HFFc6 (cell line): ENCODE results near the gene ZDHHC11. TPM values are rescaled to one million over a fixed set of nuclear protein-coding genes. Genes with fewer than 3 reads are reported as not detected.
"Not testable (repeated sequence)": the region's sequence is repeated elsewhere in the genome, so short reads cannot be mapped to it uniquely, and the experiment has no call there.

Experiments used
- DNase-seq: peaks from one replicate; pipeline ENCODE4 v3.0.0-alpha.2; 2018
- H3K27ac Mint-ChIP-seq: 2 replicates; pipeline ENCODE4 v1.8.0; 2020; ENCODE audit warnings: mild to moderate bottlenecking, mixed read lengths
- H3K27me3 Mint-ChIP-seq: 2 replicates; pipeline ENCODE4 v1.8.0; 2021; ENCODE audit warnings: mild to moderate bottlenecking, moderate library complexity, mixed read lengths; ENCODE audit not compliant: insufficient read depth
- H3K36me3 Mint-ChIP-seq: 2 replicates; pipeline ENCODE4 v1.8.0; 2021; ENCODE audit warnings: low read depth, mixed read lengths
- H3K4me1 Mint-ChIP-seq: 2 replicates; pipeline ENCODE4 v1.8.0; 2020; ENCODE audit warnings: low read depth, mixed read lengths
- H3K4me3 Mint-ChIP-seq: 2 replicates; pipeline ENCODE4 v1.8.0; 2020; ENCODE audit warnings: mild to moderate bottlenecking, moderate library complexity, mixed read lengths
- H3K9me3 Mint-ChIP-seq: 2 replicates; pipeline ENCODE4 v1.8.0; 2020; ENCODE audit warnings: mild to moderate bottlenecking, mixed read lengths
- total RNA-seq, 6 experiments: library from RNA; stranded (reverse); fragmentation: NEBNext Ultra II Directional; extraction: Animal tissue kit (Norgen Biotek cat#: 25700); gene quantifications; 2 replicates in 1 of 6; 3 replicates in 5 of 6; pipeline ENCODE4 v1.2.3, GENCODE V29; 2021
- TF ChIP-seq, protein P1 (sequence below): fragments of 200-600 bp; sonication (generic); IDR thresholded peaks from 2 replicates; pipeline ENCODE4 v1.5.0; 2021; ENCODE audit warnings: antibody characterized with exemption, mild to moderate bottlenecking

ZDHHC11 gene
- total RNA-seq, 6 experiments from 2014 or later = 1.3 to 4.2 (median 1.8) TPM

DNA sequence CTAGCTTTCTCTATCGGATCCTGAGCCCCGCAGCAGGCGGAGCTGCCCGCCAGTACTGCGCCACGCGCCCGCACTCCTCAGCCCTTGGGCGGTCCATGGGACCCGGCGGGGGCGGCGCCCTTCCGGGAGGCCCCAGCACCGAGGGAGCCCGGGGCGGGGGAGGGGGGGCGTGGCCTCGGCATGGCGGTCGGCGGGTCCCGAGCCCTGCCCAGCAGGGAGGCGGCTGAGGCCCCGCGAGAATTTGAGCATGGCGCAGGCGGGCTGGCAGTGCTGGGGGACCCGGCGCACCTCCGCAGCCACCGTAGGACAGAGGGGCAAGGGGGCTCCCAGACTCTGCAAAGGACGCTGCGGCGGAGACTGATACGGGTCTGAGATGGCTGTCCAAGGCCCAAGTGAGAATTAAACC lies 73.0 kb downstream of the ZDHHC11 start:
- Mint-ChIP-seq H3K27ac (no peak overlapping the region), H3K27me3 (peaks cover 15% of the 10 kb centered on the region), H3K4me1 (no peaks in the 10 kb centered on the region), H3K4me3 (no peak overlapping the region), H3K9me3 (peaks cover 3% of the 10 kb centered on the region; the same call in 1 of the 2 replicates), H3K36me3 (no peaks in the 10 kb centered on the region)
- DNase-seq = no peak
- TF ChIP-seq, protein P1, sequence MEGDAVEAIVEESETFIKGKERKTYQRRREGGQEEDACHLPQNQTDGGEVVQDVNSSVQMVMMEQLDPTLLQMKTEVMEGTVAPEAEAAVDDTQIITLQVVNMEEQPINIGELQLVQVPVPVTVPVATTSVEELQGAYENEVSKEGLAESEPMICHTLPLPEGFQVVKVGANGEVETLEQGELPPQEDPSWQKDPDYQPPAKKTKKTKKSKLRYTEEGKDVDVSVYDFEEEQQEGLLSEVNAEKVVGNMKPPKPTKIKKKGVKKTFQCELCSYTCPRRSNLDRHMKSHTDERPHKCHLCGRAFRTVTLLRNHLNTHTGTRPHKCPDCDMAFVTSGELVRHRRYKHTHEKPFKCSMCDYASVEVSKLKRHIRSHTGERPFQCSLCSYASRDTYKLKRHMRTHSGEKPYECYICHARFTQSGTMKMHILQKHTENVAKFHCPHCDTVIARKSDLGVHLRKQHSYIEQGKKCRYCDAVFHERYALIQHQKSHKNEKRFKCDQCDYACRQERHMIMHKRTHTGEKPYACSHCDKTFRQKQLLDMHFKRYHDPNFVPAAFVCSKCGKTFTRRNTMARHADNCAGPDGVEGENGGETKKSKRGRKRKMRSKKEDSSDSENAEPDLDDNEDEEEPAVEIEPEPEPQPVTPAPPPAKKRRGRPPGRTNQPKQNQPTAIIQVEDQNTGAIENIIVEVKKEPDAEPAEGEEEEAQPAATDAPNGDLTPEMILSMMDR = no peak

- no peak for DNase-seq
- no peak overlapping the region for H3K4me3 Mint-ChIP-seq
- peaks cover 3% of the 10 kb centered on the region; the same call in 1 of the 2 replicates for H3K9me3 Mint-ChIP-seq
- peaks cover 16% of the 10 kb centered on the region for H3K27me3 Mint-ChIP-seq
- TF ChIP-seq, protein P1 = no peak
- no peaks in the 10 kb centered on the region for H3K36me3 Mint-ChIP-seq
- no peaks in the 10 kb centered on the region for H3K4me1 Mint-ChIP-seq
- H3K27ac Mint-ChIP-seq = no peak overlapping the region
Measured at GRCh38 chr5:776862-777711, 73.7 kb downstream of the ZDHHC11 start.

DNA sequence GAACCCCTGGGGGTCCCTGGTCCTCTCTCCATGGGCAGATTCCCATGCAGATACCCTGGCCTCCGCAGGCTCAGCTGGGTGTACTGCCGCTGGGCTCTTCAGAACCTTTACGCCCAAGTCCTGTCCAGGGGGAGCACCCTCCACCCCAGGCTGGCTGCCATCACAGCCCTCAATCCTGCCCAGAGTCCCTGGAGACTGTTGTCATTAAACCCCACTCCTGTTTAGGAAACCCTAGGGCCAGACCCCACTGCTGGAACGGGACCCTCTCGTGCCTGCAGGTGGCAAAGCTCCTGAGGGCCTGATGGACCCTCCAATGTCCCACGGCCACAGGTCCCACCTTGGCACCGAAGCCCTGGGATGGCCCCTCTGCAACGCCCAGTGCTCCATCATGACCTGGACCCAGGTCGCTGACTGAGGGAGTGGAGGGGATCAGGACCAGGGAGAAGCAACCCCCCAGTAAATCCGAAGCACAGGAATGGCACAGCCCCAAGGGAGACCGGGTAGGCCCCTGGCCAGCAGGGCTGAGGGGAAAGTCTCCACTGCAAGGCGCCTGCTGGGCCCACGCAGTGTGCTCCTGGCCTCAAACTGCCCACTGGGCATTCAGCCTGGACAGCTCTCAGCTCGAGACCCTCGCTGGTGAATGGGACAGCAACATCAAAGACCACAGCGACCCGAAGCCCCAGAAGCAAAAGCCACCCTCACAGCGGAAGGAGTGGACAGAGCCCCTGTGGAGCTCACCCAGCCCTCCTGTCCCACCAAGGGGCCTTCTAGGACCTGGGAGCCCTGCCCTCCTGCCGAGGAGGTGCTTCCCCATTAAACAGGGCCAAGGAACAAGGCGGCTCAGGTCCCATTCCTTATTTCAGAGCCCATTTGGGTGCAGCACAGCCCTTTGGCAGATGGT lies 74.6 kb downstream of the ZDHHC11 start:
- TF ChIP-seq, protein P1 = no peak
- Mint-ChIP-seq H3K4me1 (no peaks in the 10 kb centered on the region), H3K27me3 (peaks cover 16% of the 10 kb centered on the region), H3K36me3 (no peaks in the 10 kb centered on the region), H3K9me3 (peaks cover 3% of the 10 kb centered on the region; the same call in 1 of the 2 replicates), H3K4me3 (no peak overlapping the region), H3K27ac (no peak overlapping the region)
- no peak for DNase-seq

- H3K27ac Mint-ChIP-seq, DNase-seq, H3K36me3 Mint-ChIP-seq, H3K4me1 Mint-ChIP-seq, H3K9me3 Mint-ChIP-seq, H3K4me3 Mint-ChIP-seq: not testable (repeated sequence)
- H3K27me3 Mint-ChIP-seq = peaks cover 20% of the 10 kb centered on the region
Measured at GRCh38 chr5:775595-775960, 75.2 kb downstream of the ZDHHC11 start.

DNA sequence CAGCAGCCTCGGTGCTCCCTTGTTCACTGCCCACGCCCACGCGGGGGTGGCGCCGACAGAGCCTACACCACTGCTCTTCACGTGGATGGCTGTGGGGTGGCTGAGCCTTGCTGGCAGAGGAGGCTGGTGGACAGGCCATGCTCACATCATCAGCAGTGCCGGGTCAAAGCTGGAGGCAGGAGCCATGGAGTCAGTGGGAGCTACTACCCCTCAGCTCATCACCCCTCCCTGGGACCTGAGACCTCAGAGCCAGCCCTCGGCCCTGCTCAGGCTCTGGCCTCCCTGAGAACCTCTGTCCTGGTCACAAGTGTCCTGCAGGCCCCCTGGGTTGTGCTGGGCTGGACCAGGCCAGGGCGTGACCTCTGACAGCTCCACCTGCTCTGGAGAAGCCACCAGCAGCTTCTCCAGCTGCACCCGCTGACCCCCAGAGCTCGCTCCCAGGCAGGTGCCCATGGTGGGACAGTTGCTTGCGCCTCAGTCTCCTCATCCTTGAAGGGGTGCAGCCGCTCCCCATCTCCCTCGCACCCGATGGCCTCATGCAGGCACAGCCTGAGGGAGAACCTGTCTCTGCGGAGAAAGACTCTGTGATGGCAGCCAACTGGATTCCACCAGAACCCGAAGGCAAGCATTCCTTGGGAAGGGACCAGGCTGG lies 75.8 kb downstream of the ZDHHC11 start:
- not testable (repeated sequence) for H3K27ac Mint-ChIP-seq, H3K36me3 Mint-ChIP-seq, DNase-seq

DNA sequence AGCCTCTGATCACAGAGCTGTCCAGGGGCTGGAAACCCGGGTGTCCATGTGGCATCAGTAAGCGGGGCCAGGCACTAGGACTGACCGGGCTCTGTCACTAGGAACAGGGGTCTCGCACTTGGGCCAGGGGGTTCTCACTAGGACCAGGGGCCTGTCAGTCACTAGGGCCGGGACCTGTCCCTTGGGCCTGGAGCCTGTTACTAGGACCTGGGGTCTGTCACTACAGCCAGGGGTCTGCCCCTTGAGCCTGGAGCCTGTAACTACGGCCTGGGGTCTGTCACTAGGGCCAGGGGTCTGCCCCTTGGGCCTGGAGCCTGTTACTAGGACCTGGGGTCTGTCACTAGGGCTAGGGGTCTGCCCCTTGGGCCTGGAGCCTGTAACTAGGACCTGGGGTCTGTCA lies 76.5 kb downstream of the ZDHHC11 start:
- not testable (repeated sequence) for H3K27ac Mint-ChIP-seq, DNase-seq, H3K9me3 Mint-ChIP-seq, H3K36me3 Mint-ChIP-seq, H3K4me3 Mint-ChIP-seq, H3K4me1 Mint-ChIP-seq
- peaks cover 25% of the 10 kb centered on the region for H3K27me3 Mint-ChIP-seq

More for the DNA sequence above, 75.8 kb downstream of the ZDHHC11 start:
- H3K4me3 Mint-ChIP-seq, H3K4me1 Mint-ChIP-seq, H3K9me3 Mint-ChIP-seq: not testable (repeated sequence)
- peaks cover 20% of the 10 kb centered on the region for H3K27me3 Mint-ChIP-seq
